Measurements from ENCODE around the gene OR2Y1.
"Not testable (repeated sequence)": the region's sequence is repeated elsewhere in the genome, so short reads cannot be mapped to it uniquely, and the experiment has no call there.

Gene OR2Y1

GRCh38 chr5:180739958-180740357, at the start of gene OR2Y1:
OR2Y1 (minus strand) TSS chr5:180740058; CDS start chr5:180740058, 0 bp downstream.
- DNase-seq (ENCODE audit: extremely low read depth in 1 of 2, low read depth in 1 of 2), result no peak

- not testable (repeated sequence) for DNase-seq (ENCODE audit: extremely low read depth in 1 of 2, low read depth in 1 of 2)
These were observed 49.0 kb upstream of the OR2Y1 start for GRCh38 chr5:180788651-180789410.

GRCh38 chr5:180787711-180788431, 48.0 kb upstream of the OR2Y1 start:
- no peak for DNase-seq (ENCODE audit: extremely low read depth in 1 of 2, low read depth in 1 of 2)

- no peak for DNase-seq (ENCODE audit: extremely low read depth in 1 of 2, low read depth in 1 of 2)
These were observed 46.9 kb upstream of the OR2Y1 start for GRCh38 chr5:180786531-180787398.

- DNase-seq (ENCODE audit: extremely low read depth in 1 of 2, low read depth in 1 of 2), result no peak
These were observed 46.0 kb upstream of the OR2Y1 start for GRCh38 chr5:180785794-180786221.

- DNase-seq (ENCODE audit: extremely low read depth in 1 of 2, low read depth in 1 of 2), result no peak
These were observed 45.4 kb upstream of the OR2Y1 start for GRCh38 chr5:180785121-180785781.

GRCh38 chr5:180784497-180785097, 44.7 kb upstream of the OR2Y1 start:
- DNase-seq (ENCODE audit: extremely low read depth in 1 of 2, low read depth in 1 of 2), result peak; percentile 46 to 47

GRCh38 chr5:180783340-180784052, 43.6 kb upstream of the OR2Y1 start:
- DNase-seq (ENCODE audit: extremely low read depth in 1 of 2, low read depth in 1 of 2), result no peak

GRCh38 chr5:180782748-180783147, 42.9 kb upstream of the OR2Y1 start:
- no peak for DNase-seq (ENCODE audit: extremely low read depth in 1 of 2, low read depth in 1 of 2)

- DNase-seq (ENCODE audit: extremely low read depth in 1 of 2, low read depth in 1 of 2), result not testable (repeated sequence)
These were observed 42.1 kb upstream of the OR2Y1 start for GRCh38 chr5:180781900-180782326.

GRCh38 chr5:180779985-180780610, 40.2 kb upstream of the OR2Y1 start:
- no peak for DNase-seq (ENCODE audit: extremely low read depth in 1 of 2, low read depth in 1 of 2)

GRCh38 chr5:180777475-180777874, 37.6 kb upstream of the OR2Y1 start:
- no peak for DNase-seq (ENCODE audit: extremely low read depth in 1 of 2, low read depth in 1 of 2)

- no peak for DNase-seq (ENCODE audit: extremely low read depth in 1 of 2, low read depth in 1 of 2)
These were observed 36.5 kb upstream of the OR2Y1 start for GRCh38 chr5:180776376-180776775.

GRCh38 chr5:180775624-180776023, 35.8 kb upstream of the OR2Y1 start:
- DNase-seq (ENCODE audit: extremely low read depth in 1 of 2, low read depth in 1 of 2), result no peak

- DNase-seq (ENCODE audit: extremely low read depth in 1 of 2, low read depth in 1 of 2), result no peak
These were observed 32.0 kb upstream of the OR2Y1 start for GRCh38 chr5:180771839-180772238.

GRCh38 chr5:180769821-180770220, 30.0 kb upstream of the OR2Y1 start:
- DNase-seq (ENCODE audit: extremely low read depth in 1 of 2, low read depth in 1 of 2), result no peak

- no peak for DNase-seq (ENCODE audit: extremely low read depth in 1 of 2, low read depth in 1 of 2)
These were observed 15.7 kb upstream of the OR2Y1 start for GRCh38 chr5:180755601-180756000.

GRCh38 chr5:180744253-180744652, 4.4 kb upstream of the OR2Y1 start:
- no peak for DNase-seq (ENCODE audit: extremely low read depth in 1 of 2, low read depth in 1 of 2)

GRCh38 chr5:180742727-180743126, 2.9 kb upstream of the OR2Y1 start:
- DNase-seq (ENCODE audit: extremely low read depth in 1 of 2, low read depth in 1 of 2), result no peak

Measured in activated CD8-positive, alpha-beta memory T cell treated with anti-CD3 and anti-CD28 coated beads for 1 hour (primary cell).